Measurements from ENCODE around the gene SPRR1B.
"Not testable (repeated sequence)": the region's sequence is repeated elsewhere in the genome, so short reads cannot be mapped to it uniquely, and the experiment has no call there.

SPRR1B gene

GRCh38 chr1:153035211-153035610, 4.2 kb downstream of the SPRR1B start:
- in situ Hi-C loops (cut with MboI; ENCODE audit: low sequenced_read_pairs): no loop called here

GRCh38 chr1:153040950-153041631, 10.1 kb downstream of the SPRR1B start, which contains the start of gene SPRR2D:
Gene SPRR2D, minus strand, starts transcription at chr1:153041120. Its CDS starts 774 bp downstream, at chr1:153040346.
- in situ Hi-C loops (cut with MboI; ENCODE audit: low sequenced_read_pairs): no loop called here

- in situ Hi-C loops (cut with MboI; ENCODE audit: low sequenced_read_pairs): no loop called here
Measured at GRCh38 chr1:153049211-153049610, 18.2 kb downstream of the SPRR1B start.

- in situ Hi-C loops (cut with MboI; ENCODE audit: low sequenced_read_pairs): not testable (repeated sequence)
Measured at GRCh38 chr1:153056111-153056510, 25.1 kb downstream of the SPRR1B start.

- in situ Hi-C loops (cut with MboI; ENCODE audit: low sequenced_read_pairs): no loop called here
Measured at GRCh38 chr1:153057375-153057774, 26.4 kb downstream of the SPRR1B start, which contains the start of gene SPRR2A. Gene SPRR2A, minus strand, starts transcription at chr1:153057512. Its CDS starts 777 bp downstream, at chr1:153056735.

GRCh38 chr1:153058154-153058553, 27.2 kb downstream of the SPRR1B start:
- in situ Hi-C loops (cut with MboI; ENCODE audit: low sequenced_read_pairs): no loop called here

- in situ Hi-C loops (cut with MboI; ENCODE audit: low sequenced_read_pairs): no loop called here
Measured at GRCh38 chr1:153058826-153059784, 28.1 kb downstream of the SPRR1B start.

GRCh38 chr1:153070243-153070642, 39.2 kb downstream of the SPRR1B start:
- in situ Hi-C loops (cut with MboI; ENCODE audit: low sequenced_read_pairs): no loop called here

- in situ Hi-C loops (cut with MboI; ENCODE audit: low sequenced_read_pairs): no loop called here
Measured at GRCh38 chr1:153071511-153071910, 40.5 kb downstream of the SPRR1B start, which contains the start of gene SPRR2B. Gene SPRR2B, minus strand, starts transcription at chr1:153071611. Its CDS starts 772 bp downstream, at chr1:153070839.

- in situ Hi-C loops (cut with MboI; ENCODE audit: low sequenced_read_pairs): no loop called here
Measured at GRCh38 chr1:153072806-153073726, 42.1 kb downstream of the SPRR1B start.

- in situ Hi-C loops (cut with MboI; ENCODE audit: low sequenced_read_pairs): no loop called here
Measured at GRCh38 chr1:153081736-153082135, 50.7 kb downstream of the SPRR1B start.

All from HL-60/S4 treated with retinoic acid at 250 ng/mL for 4 days and 3 days (cell line).